ENCODE data around the gene NKTR. TPM values are rescaled to one million over a fixed set of nuclear protein-coding genes. Genes with fewer than 3 reads are reported as not detected.

Gene NKTR
- total RNA-seq, 1 donor from 2014 or later, result 196 TPM

- Mint-ChIP-seq H3K27me3 (ENCODE audit: unreplicated experiment) (peaks cover 5% of the 10 kb centered on the region), H3K36me3 (ENCODE audit: unreplicated experiment) (peaks cover 9% of the 10 kb centered on the region), H3K4me1 (ENCODE audit: low read depth, unreplicated experiment) (peaks cover 17% of the 10 kb centered on the region), H3K9me3 (ENCODE audit: unreplicated experiment) (peaks cover 11% of the 10 kb centered on the region), H3K4me3 (ENCODE audit: unreplicated experiment) (peak overlapping the region; percentile 91), H3K27ac (ENCODE audit: unreplicated experiment) (peak overlapping the region; percentile 94)
- no peak for TF ChIP-seq CTCF (IDR thresholded peaks at IDR 0.05; ENCODE audit: partially characterized antibody, unreplicated experiment)
- DNase-seq, result no peak
Measured at GRCh38 chr3:42600958-42601675, 631 bp downstream of the NKTR start.

GRCh38 chr3:42601896-42602581 lies 1.6 kb downstream of the NKTR start:
- Mint-ChIP-seq H3K27ac (ENCODE audit: unreplicated experiment) (peak overlapping the region; percentile 94), H3K4me1 (ENCODE audit: low read depth, unreplicated experiment) (peaks cover 17% of the 10 kb centered on the region), H3K4me3 (ENCODE audit: unreplicated experiment) (peak overlapping the region; percentile 91), H3K9me3 (ENCODE audit: unreplicated experiment) (peaks cover 11% of the 10 kb centered on the region), H3K36me3 (ENCODE audit: unreplicated experiment) (peaks cover 9% of the 10 kb centered on the region), H3K27me3 (ENCODE audit: unreplicated experiment) (peaks cover 5% of the 10 kb centered on the region)
- DNase-seq, result no peak
- TF ChIP-seq CTCF (IDR thresholded peaks at IDR 0.05; ENCODE audit: partially characterized antibody, unreplicated experiment), result no peak

GRCh38 chr3:42602961-42603360 lies 2.5 kb downstream of the NKTR start:
- no peak overlapping the region for H3K27ac Mint-ChIP-seq (ENCODE audit: unreplicated experiment)
- peaks cover 5% of the 10 kb centered on the region for H3K27me3 Mint-ChIP-seq (ENCODE audit: unreplicated experiment)
- H3K4me1 Mint-ChIP-seq (ENCODE audit: low read depth, unreplicated experiment), result peaks cover 17% of the 10 kb centered on the region
- peaks cover 9% of the 10 kb centered on the region for H3K36me3 Mint-ChIP-seq (ENCODE audit: unreplicated experiment)
- H3K9me3 Mint-ChIP-seq (ENCODE audit: unreplicated experiment), result peaks cover 9% of the 10 kb centered on the region
- TF ChIP-seq CTCF (IDR thresholded peaks at IDR 0.05; ENCODE audit: partially characterized antibody, unreplicated experiment), result no peak
- H3K4me3 Mint-ChIP-seq (ENCODE audit: unreplicated experiment), result no peak overlapping the region
- no peak for DNase-seq

- Mint-ChIP-seq H3K4me3 (ENCODE audit: unreplicated experiment) (no peak overlapping the region), H3K4me1 (ENCODE audit: low read depth, unreplicated experiment) (peaks cover 13% of the 10 kb centered on the region), H3K9me3 (ENCODE audit: unreplicated experiment) (peaks cover 4% of the 10 kb centered on the region), H3K27me3 (ENCODE audit: unreplicated experiment) (peaks cover 3% of the 10 kb centered on the region), H3K27ac (ENCODE audit: unreplicated experiment) (no peak overlapping the region), H3K36me3 (ENCODE audit: unreplicated experiment) (peaks cover 9% of the 10 kb centered on the region)
- DNase-seq, result no peak
- no peak for TF ChIP-seq CTCF (IDR thresholded peaks at IDR 0.05; ENCODE audit: partially characterized antibody, unreplicated experiment)
Measured at GRCh38 chr3:42605546-42606173, 5.2 kb downstream of the NKTR start.

Measured in glutamatergic neuron (in vitro differentiated cells).